ENCODE data around the gene P2RX3. TPM values are rescaled to one million over a fixed set of nuclear protein-coding genes. Genes with fewer than 3 reads are reported as not detected.

P2RX3 gene
- total and polyA plus RNA-seq, 5 donors = 0.20 TPM; not detected in 4

DNA sequence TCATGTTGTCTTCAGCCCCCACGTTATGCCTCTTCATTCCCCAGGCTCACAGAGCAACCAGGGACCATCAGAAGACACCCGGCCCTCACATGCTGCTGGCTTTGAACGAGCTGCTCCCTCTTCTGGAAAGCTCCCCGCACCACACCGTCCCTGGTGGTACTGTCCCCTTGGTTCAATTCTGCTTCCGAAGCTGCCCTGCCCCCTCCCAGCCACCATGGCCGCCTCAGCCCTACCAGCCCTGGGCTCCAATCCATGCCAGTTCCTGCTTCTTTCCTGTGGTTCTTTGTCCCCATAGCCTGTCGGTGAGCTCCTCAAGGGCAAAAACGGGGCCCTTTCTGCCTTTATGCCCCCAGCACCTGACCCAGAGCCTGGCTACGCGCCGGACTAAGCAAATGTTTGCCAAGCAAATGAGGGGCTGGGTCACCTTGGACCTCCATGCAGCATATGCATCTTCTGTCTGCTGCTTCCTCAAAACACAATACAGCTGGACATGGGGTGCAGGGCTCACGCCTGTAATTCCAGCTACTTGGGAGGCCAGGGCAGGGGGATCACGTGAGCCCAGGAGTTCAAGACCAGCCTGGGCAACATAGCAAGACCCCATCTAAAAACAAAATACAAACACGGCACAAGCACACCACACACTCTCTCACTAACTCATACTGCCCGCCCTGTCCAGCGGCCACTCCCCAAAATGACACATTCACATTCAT lies 34.7 kb upstream of the P2RX3 start:
- Histone ChIP-seq H3K9me3 (ENCODE audit: control insufficient read depth, low read length) (peaks cover 5% of the 10 kb centered on the region), H3K27ac (ENCODE audit: low read length) (no peak overlapping the region), H3K4me1 (ENCODE audit: control insufficient read depth, insufficient read depth, low read length) (peaks cover 5% of the 10 kb centered on the region), H3K27me3 (ENCODE audit: control insufficient read depth, insufficient read depth) (no peaks in the 10 kb centered on the region), H3K4me3 (ENCODE audit: low read length) (no peak overlapping the region)
- 88% methylated on average over 17 of the region's 17 CpGs for WGBS
- intact Hi-C loops (cut with DNase I) = no loop called here
- DNase-seq = peak in 2 of 3 donors; percentile 31 to 39
- ATAC-seq = no peak

DNA sequence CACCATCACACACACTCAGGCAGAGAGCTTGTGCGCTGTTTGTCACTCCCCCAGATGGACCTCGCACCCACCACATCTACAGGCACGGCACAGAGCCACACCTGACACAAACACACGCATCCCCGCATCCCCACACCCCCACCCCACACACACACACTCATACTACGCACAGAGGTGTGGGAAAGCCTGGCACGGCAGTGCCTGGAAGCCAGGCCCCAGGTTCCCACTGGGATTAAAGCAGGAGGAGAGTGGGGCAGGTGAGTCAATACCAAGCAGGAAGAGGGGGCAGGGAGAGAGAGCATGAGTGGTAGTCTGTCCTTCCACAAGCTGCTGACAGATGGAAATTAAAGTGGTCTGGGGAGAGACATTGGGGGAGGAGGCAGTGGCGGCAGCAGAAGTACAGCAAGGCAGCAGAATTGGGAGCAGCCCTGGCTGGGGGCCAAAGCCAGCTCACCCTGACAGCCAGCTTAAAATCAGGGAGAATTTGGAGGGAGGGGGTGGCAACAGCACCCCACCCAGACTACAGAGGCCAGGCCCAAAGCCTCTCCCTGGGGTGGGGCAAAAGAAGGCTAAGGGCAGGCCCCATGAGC lies 34.1 kb upstream of the P2RX3 start:
- no peak overlapping the region for H3K4me3 ChIP-seq (ENCODE audit: low read length)
- H3K9me3 ChIP-seq (ENCODE audit: control insufficient read depth, low read length) = peaks cover 5% of the 10 kb centered on the region
- peak; percentile 70 to 79 (median 75) for DNase-seq
- no peaks in the 10 kb centered on the region for H3K27me3 ChIP-seq (ENCODE audit: control insufficient read depth, insufficient read depth)
- peaks cover 5% of the 10 kb centered on the region for H3K4me1 ChIP-seq (ENCODE audit: control insufficient read depth, insufficient read depth, low read length)
- ATAC-seq = peak in 1 of 2 donors; percentile 42
- intact Hi-C loops (cut with DNase I) = no loop called here
- no peak overlapping the region for H3K27ac ChIP-seq (ENCODE audit: low read length)
- 80% methylated on average over 8 of the region's 8 CpGs for WGBS

DNA sequence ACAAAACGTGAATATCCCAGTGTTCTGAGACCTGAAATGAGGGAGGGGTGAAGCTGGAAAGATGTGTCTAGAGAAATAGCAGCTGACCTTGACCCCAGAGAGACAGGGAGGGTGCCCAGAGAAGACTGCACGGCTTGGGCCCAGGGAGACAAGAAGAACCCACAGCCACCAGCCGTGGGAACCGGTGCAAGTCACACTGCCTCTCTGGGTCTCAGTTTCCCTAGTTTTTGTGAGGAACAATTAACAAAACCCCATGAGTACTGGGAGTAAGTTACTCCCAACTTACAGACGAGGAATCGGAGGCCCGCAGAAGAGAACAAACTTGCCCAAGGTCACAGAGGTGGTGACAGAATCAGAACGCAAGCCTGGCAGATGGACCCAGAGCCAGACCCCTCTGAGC lies 32.6 kb upstream of the P2RX3 start:
- no peak overlapping the region for H3K4me3 ChIP-seq (ENCODE audit: low read length)
- no peaks in the 10 kb centered on the region for H3K27me3 ChIP-seq (ENCODE audit: control insufficient read depth, insufficient read depth)
- WGBS = 91% methylated on average over 8 of the region's 8 CpGs
- H3K27ac ChIP-seq (ENCODE audit: low read length) = no peak overlapping the region
- no peaks in the 10 kb centered on the region for H3K9me3 ChIP-seq (ENCODE audit: control insufficient read depth, low read length)
- peak in 2 of 3 donors; percentile 21 to 36 for DNase-seq
- no peak for ATAC-seq
- intact Hi-C loops (cut with DNase I) = no loop called here
- peaks cover 13% of the 10 kb centered on the region for H3K4me1 ChIP-seq (ENCODE audit: control insufficient read depth, insufficient read depth, low read length)

DNA sequence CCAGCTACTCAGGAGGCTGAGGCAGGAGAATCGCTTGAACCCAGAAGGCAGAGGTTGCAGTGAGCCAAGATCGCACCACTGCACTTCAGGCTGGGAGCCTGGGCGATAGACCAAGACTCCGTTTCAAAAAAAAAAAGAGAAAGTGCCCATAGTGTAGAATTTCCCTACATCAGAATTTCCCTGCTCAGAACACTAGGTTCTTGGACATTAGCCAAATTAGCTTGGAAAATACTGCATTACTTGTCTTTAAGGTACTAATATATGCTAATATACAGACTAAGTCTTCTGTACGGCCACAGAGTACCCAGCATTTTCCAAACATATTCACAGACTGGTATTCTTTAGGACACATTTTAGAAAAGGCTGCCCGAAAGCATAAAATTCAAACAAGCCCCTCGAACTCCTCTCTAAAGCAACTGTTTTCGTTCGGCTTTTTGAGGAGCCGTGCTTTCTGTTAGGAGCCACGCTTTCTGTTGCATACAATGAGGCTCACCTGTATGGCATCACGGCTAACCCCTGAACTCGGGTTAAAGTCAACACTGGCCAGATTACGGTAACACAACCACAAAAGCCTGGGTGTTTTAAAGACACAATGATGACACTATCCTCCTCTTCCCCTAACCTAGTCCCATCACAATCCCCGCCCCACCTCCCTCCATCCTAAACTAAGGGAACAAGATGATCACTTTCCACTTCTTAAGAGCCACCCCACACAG lies 31.8 kb upstream of the P2RX3 start:
- Histone ChIP-seq H3K27ac (ENCODE audit: low read length) (no peak overlapping the region), H3K4me1 (ENCODE audit: control insufficient read depth, insufficient read depth, low read length) (peaks cover 16% of the 10 kb centered on the region), H3K9me3 (ENCODE audit: control insufficient read depth, low read length) (no peaks in the 10 kb centered on the region), H3K4me3 (ENCODE audit: low read length) (no peak overlapping the region), H3K27me3 (ENCODE audit: control insufficient read depth, insufficient read depth) (no peaks in the 10 kb centered on the region)
- ATAC-seq (no peak), DNase-seq (peak in 1 of 3 donors; percentile 28)
- 83% methylated on average over 15 of the region's 15 CpGs for WGBS
- intact Hi-C loops (cut with DNase I) = no loop called here

DNA sequence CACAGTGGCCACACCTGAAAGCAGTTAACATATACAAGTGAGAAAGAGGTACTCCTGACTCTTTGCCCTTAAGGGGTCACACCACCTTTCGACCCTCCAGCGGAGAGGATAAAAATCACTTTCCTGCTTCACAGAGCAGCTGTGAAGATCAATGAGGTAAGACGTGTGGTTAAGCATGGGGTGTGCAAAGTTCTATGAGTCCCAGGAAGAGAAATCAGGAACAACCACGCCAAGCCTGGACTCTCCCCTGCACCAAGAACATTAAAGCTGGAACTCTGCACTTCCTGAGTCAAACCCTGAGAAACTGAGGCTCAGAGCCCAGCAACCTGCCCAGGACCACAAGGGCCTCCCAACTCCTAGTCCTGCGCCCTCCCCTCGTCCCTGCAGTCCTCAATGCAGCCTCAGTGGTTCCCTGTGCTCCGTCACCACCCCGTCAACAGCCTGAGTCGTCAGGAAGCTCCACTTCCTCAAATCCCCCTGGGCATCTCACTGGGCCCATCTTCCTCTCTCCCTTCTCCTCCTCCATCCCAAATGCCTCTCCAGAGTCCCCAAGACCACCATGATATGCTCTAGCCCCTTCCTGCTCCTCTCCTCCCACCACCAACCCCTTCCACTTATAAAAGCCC lies 31.1 kb upstream of the P2RX3 start:
- no peak for ATAC-seq
- no peaks in the 10 kb centered on the region for H3K9me3 ChIP-seq (ENCODE audit: control insufficient read depth, low read length)
- H3K27ac ChIP-seq (ENCODE audit: low read length) = no peak overlapping the region
- 66% methylated on average over 9 of the region's 9 CpGs for WGBS
- intact Hi-C loops (cut with DNase I) = no loop called here
- H3K27me3 ChIP-seq (ENCODE audit: control insufficient read depth, insufficient read depth) = no peaks in the 10 kb centered on the region
- DNase-seq = peak in 1 of 3 donors; percentile 37
- peaks cover 19% of the 10 kb centered on the region for H3K4me1 ChIP-seq (ENCODE audit: control insufficient read depth, insufficient read depth, low read length)
- no peak overlapping the region for H3K4me3 ChIP-seq (ENCODE audit: low read length)

DNA sequence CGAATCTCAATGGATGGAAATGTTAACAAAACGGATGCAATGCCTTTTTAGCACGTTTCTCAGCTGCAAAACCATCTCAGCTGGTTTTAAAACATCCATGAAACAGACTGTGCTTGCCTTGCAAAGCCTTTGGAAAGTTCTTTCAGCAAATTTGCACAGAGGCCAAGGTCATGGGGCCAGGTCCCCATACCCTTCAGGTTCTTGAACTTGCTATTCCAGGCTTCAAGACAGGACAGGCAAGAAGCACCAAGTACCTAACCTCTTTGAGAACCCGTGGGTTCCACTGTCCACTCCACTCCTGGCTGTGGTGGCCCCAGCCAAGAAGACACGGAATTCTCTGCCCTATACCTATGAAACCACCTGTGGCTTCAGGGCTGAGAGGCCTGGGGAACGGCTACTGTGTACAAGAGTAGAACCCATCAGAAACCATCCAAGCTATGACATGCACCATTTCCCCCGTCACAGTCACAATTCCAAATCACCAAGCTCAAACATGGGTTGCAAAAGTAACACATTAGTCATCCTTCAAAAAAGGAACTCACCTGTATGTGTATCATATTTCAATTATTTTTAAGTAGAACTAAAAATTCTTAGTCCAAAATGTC lies 30.4 kb upstream of the P2RX3 start:
- no peak for ATAC-seq
- intact Hi-C loops (cut with DNase I) = no loop called here
- H3K4me3 ChIP-seq (ENCODE audit: low read length) = no peak overlapping the region
- H3K4me1 ChIP-seq (ENCODE audit: control insufficient read depth, insufficient read depth, low read length) = peaks cover 20% of the 10 kb centered on the region
- 81% methylated on average over 7 of the region's 7 CpGs for WGBS
- H3K27ac ChIP-seq (ENCODE audit: low read length) = no peak overlapping the region
- H3K9me3 ChIP-seq (ENCODE audit: control insufficient read depth, low read length) = no peaks in the 10 kb centered on the region
- H3K27me3 ChIP-seq (ENCODE audit: control insufficient read depth, insufficient read depth) = no peaks in the 10 kb centered on the region
- DNase-seq = peak in 1 of 3 donors; percentile 40

DNA sequence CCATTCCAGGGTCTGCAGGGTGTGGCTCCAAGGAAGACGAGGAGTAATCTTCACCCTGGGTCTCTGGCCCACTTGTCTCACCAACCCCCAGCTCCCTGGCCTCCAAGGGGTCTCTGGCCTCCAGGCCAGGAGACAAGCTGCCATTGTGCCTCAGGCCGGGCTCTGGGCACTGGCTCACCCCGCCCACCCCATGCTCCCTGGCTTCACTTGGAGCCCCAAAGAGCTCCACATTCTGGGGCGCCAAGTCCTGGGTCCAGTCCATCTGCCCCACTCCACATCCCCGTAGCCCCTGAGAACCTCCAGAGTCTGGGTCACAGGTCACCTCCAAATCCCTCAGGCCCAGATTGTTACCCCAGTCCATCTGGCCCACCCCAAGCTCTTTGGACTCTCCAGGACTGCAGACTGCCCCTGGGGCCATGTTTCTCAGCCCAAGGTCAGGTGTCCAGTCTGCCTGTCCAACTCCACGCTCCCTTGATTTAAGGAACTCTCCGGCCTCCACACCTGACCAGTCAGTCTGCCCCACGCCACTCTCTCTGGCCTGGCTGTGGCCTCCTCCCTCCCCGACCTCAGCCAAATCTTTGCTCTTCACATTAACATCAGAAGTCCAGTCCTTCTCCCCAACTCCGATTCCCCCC lies 29.6 kb upstream of the P2RX3 start:
- Histone ChIP-seq H3K4me1 (ENCODE audit: control insufficient read depth, insufficient read depth, low read length) (peaks cover 20% of the 10 kb centered on the region), H3K27ac (ENCODE audit: low read length) (no peak overlapping the region), H3K4me3 (ENCODE audit: low read length) (no peak overlapping the region), H3K9me3 (ENCODE audit: control insufficient read depth, low read length) (no peaks in the 10 kb centered on the region), H3K27me3 (ENCODE audit: control insufficient read depth, insufficient read depth) (no peaks in the 10 kb centered on the region)
- ATAC-seq = no peak
- 88% methylated on average over 10 of the region's 10 CpGs for WGBS
- intact Hi-C loops (cut with DNase I) = no loop called here
- DNase-seq = no peak

DNA sequence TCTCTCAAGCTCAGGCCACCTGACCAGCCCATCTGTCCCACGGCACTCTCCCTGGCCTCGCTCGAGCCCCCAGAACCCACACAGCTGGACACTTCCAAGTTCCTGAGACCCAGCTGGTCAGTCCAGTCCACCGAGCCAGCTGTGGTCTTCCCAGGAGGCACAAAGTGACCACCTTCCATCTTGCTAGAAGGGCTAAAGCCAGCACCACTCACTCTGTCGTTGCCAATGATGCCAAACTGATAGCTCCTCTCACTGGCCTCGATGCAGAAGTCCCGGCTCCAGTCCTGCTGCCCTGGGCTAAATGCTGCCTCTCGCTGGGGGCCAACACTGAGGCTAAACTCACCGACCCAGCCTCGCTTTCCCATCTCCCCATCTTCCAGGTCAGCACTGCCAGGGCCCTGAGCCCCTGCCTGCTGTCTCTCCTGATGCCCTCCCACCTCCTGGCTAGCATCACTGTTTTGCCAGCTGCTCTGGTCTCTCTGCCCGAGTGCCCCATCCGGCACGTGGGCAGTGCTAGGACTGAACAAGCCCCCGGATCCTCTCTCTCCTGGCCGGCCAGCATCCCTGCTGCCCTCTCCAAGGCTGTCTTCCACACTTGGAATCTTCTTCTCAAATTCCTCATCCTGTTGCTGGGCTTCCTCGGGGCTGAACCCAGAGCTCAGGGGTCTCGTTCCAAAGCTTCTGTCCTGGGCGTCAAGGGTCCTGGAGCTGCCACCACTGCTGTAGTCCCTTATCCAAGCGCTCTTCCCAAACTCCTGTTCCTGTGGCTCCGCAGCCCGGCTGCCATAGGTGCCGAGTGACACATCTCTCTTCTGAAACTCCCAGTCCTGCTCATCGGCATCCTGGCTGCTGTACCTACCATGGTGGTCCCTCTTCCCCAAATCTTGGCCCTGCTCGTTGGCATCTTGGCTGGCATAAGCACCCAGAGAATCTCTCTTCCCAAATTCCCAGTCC lies 28.8 kb upstream of the P2RX3 start:
- no peaks in the 10 kb centered on the region for H3K27me3 ChIP-seq (ENCODE audit: control insufficient read depth, insufficient read depth)
- WGBS = 85% methylated on average over 24 of the region's 24 CpGs
- H3K27ac ChIP-seq (ENCODE audit: low read length) = no peak overlapping the region
- peaks cover 20% of the 10 kb centered on the region for H3K4me1 ChIP-seq (ENCODE audit: control insufficient read depth, insufficient read depth, low read length)
- intact Hi-C loops (cut with DNase I) = no loop called here
- no peaks in the 10 kb centered on the region for H3K9me3 ChIP-seq (ENCODE audit: control insufficient read depth, low read length)
- ATAC-seq (no peak), DNase-seq (peak in 1 of 3 donors; percentile 45)
- no peak overlapping the region for H3K4me3 ChIP-seq (ENCODE audit: low read length)

DNA sequence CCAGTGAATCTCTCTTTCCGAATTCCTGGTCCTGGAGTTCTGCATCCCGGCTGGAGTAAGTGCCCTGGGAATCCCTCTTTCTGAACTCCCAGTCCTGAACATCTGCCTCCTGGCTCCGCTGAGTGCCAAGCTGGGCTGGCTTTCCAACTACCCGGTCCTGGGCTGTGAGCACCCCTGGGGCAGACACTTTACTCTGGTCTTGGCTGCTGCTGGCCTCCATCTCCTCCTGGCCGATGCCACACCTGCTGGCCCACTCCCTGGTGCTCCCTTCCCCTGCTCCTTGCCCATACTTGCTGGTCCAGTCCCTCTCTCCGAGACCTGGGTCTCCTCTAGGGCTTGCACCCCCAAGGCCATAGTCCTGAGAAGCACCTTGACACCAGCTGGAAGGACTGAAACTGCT lies 28.1 kb upstream of the P2RX3 start:
- H3K27ac ChIP-seq (ENCODE audit: low read length) = no peak overlapping the region
- intact Hi-C loops (cut with DNase I) = no loop called here
- WGBS = 71% methylated on average over 6 of the region's 6 CpGs
- H3K27me3 ChIP-seq (ENCODE audit: control insufficient read depth, insufficient read depth) = no peaks in the 10 kb centered on the region
- no peak overlapping the region for H3K4me3 ChIP-seq (ENCODE audit: low read length)
- ATAC-seq = no peak
- H3K9me3 ChIP-seq (ENCODE audit: control insufficient read depth, low read length) = no peaks in the 10 kb centered on the region
- no peak for DNase-seq
- peaks cover 20% of the 10 kb centered on the region for H3K4me1 ChIP-seq (ENCODE audit: control insufficient read depth, insufficient read depth, low read length)
